HK-2 (cell line): ENCODE data around the gene NDUFS1.
A peak's percentile ranks its signal among the peaks of the same experiment; 100 is the strongest.
"Not testable (repeated sequence)": the region's sequence is repeated elsewhere in the genome, so short reads cannot be mapped to it uniquely, and the experiment has no call there.

Experiments
- DNase-seq: peaks from one replicate; pipeline ENCODE4 v3.0.0-alpha.2; 2018; ENCODE audit not compliant: unreplicated experiment

Gene NDUFS1

DNA sequence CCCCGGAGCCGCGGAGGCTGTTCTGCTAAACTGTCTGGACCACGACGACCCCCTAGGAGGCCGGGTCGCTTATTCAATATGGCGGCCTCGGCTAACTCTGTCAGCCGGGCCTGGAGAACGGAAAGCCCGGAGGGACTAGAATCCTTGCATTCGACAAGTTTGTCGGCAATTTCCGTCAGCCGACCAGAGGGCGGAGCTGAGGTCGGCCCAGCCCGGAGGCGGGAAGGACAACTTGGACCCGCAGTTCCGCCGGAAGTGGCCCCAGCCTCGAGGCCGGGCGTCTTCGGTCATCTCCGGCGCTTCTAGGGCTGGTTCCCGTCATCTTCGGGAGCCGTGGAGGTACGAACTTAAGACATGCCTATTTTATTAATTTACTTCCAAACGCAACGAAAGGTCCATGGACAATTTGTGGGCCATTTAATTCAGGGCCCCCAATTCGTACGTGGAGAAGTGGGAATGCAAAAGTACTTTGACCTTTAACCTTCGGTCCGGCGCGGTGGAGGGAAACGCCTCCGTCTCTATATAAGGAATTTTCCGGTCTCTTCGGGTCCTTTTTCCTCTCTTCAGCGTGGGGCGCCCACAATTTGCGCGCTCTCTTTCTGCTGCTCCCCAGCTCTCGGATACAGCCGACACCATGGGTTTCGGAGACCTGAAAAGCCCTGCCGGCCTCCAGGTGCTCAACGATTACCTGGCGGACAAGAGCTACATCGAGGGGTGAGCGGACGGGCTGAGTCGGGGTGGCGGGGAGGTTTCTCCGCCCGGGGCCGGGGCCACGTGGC is at the start of gene NDUFS1, which contains the start of gene EEF1B2:
Gene NDUFS1, minus strand, starts transcription at position 99 of the 779 bp plus-strand sequence. CDS start 5,766 bp downstream, outside the sequence.
Gene EEF1B2, plus strand, starts transcription at position 550 of the 779 bp plus-strand sequence. Its CDS starts 85 bp downstream, at position 635.
- peak; percentile 96 for DNase-seq

DNA sequence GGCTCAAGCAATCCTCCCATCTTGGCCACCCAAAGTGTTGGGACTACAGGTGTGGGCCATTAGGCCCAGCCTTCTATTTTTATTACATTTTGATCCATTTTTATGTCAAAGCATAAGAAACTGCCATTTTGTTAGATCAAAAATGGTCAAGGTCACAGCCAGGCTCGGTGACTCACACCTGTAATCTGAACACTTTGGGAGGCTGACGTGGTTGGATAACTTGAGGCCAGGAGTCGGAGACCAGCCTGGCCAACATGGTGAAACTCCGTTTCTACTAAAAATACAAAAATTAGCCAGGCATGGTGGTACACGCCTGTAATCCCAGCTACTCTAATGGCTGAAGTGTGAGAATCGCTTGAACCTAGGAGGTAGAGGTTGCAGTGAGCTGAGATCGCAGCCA is 49.7 kb upstream of the NDUFS1 start:
- DNase-seq: no peak

DNA sequence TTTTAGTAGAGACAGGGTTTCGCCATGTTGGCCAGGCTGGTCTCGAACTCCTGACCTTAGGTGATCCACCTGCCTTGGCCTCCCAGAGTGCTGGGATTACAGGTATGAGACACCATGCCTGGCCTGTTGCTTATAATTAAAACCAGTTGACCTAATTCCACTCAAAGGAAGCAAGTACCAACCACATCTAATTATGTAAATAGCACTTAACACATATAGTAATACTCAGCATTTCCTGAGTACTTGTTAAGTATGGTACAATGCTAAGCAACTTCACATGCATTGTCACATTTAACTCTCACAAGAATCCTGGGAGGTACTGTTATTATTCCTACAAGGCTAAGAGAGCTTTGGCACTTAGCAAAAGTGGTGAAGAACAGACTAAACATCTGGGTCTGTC is 48.1 kb upstream of the NDUFS1 start:
- DNase-seq: not testable (repeated sequence)

DNA sequence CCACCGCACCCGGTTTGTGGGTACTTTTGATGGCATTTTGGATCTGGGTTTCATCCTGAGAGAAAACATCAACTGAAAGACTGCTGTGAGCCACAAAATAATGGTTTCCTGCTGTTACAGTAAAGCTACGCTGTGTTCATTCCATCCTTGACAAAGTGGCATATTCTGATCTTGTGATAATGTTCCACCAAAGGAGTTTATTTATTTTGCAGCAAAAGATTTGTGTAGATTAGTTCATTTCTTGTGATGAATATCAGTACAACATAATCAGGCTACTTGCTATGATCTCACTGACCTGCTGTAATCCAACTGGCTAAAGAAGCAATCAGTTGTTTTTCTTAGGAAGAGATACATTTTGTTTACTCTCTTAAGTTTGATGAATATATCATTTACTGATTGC is 45.5 kb upstream of the NDUFS1 start:
- DNase-seq: no peak

DNA sequence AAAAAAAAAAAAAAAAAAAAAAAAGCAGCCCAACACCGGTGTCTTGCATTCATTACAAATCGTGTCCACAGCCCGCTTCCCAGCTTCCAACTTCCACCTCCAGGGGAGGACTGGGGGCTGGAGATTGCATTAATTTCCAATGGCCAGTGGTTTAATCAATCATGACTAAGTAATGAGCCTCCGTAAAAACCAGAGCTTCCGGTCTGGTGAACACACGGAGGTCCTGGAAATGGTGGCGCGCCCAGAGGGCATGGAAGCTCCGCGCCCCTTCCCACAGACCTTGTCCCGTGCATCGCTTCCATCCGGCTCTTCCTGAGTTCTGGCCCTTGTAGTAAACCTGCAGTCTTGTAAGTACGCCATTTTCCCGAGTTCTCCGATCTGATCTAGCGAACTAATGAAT is 44.1 kb upstream of the NDUFS1 start:
- DNase-seq: no peak

DNA sequence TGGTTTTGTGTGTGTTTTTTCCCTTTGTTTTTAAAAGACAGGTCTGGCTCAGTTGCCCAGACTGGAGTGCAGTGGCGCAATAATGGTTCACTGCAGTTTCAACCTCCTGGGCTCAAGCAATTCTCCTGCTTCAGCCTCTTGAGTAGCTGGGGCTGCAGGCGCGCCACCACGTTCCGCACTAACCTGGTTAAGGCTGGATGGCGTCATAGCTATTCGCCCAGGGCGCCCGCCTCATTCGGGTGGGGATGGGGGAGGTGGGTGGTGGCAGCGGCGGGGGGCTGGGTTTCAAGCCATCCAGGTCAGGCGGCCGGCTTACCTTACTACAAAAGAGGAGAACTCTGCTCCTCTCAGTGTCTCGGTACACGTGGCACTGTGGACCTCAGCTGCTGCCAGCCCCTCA is 43.2 kb upstream of the NDUFS1 start:
- no peak for DNase-seq

DNA sequence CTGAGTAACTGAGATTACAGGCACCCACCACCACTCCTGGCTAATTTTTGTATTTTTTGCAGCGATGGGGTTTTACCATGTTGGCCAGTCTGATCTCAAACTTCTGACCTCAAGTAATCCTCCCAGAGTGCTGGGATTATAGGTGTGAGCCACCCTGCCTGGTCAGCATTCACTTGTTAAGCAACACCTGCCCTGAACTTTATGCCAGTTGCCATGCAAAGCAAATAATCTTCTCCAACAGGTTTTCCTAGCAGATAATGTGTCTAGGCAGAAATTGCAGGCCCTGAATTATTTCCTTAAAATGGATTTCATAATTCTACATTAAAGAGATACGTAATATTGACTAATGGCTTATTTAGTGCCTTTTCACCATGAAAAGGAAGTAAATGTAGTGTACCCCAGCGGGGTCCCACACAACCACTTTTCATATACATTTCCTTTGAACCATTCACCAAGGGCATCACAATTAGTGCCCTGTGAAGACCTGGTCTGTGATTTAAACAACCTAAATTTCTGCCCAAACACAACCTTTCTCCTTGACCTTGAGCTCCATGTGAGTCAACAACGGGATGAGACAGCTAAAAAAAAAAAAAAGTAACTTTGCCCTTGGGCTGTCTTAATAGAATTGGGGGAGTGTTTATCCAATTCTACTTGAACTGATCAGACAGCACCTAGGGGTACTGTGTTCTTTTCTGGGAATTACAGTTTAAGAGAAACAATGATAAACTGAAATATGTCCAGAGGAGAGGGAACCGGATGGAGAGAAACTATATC is 42.0 kb upstream of the NDUFS1 start:
- DNase-seq: no peak

DNA sequence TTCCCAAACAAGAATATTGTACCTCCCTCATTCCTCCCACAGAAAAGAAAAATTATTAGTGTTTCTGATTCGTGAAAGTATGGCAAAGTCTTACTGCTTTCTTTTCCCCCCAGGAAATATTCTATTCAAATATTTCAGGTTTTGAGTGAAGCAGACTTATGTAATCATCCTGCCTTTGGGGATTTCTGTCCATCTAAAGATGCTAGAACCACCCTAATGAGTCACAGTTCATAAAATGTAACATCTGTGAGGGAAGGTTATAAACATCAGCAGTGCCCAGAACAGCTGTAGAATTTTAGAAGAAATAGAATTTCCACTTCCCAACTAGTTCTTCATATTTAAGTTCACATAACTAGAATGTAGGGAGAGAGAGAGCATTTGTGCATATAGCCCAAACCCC is 39.4 kb upstream of the NDUFS1 start:
- DNase-seq: no peak

DNA sequence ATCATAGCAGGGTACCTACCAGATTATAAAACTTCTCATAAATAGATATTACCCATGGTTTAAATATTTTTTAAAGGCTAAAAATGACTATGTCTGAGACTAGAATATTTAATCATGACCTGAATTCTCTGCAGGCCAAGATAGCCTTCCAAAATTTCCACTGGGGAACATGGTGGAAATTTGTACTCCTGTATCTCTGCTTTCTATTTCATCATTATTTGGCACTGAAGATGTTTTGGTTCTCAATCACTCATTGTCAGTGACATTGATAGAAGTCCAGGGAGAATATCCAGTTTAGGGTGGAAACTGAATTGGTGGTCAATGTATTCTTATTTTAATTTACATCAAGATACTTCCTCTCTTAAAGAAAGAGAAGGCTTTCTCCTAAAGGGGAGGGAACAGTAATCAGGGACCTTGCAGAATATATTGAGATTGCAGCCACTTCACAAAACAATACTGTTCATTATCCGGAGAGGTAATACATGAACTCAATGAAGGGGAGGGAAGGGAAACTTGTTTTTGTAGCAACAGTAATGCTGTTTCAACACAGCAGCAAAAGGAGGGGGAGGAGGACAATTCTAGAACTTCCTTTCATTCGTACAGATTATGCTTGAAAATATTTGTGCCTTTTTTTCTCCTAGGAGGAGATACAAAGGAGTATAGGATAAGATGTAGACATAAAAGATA is 34.6 kb upstream of the NDUFS1 start:
- DNase-seq: no peak

DNA sequence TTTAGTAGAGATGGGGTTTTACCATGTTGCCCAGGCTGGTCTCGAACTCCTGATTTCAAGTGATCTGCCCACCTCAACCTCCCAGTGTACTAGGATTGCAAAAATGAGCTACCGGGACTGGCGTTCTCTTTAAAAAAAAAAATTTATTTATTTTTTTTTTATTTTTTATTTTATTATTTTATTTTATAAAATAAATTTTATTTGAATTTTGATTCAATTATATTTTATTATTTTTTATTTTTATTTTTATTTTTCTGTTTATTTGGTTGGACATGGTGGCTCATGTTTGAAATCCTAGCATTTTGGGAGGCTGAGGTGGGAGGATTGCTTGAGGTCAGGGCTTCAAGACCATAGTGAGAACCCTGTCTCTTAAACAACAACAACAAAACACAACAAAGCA is 32.9 kb upstream of the NDUFS1 start:
- no peak for DNase-seq

DNA sequence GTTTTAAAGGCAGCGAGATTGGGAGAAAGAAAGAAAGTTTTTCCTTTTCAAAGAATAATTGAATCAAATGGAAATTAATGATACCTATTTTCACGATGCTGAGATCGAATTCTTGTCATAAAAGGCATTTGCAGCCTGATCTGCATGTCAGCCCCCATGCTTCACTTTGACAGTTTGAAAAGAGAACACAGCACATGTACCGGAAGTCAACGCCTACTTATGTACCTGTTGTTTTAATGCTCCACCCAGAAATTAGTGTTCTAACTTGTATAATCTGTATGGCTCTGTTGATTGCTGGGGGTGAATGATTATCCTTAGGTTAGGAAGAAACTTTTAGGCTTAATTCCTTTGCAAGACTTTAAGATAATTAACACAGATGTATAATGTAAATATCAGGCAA is 31.4 kb upstream of the NDUFS1 start:
- no peak for DNase-seq

DNA sequence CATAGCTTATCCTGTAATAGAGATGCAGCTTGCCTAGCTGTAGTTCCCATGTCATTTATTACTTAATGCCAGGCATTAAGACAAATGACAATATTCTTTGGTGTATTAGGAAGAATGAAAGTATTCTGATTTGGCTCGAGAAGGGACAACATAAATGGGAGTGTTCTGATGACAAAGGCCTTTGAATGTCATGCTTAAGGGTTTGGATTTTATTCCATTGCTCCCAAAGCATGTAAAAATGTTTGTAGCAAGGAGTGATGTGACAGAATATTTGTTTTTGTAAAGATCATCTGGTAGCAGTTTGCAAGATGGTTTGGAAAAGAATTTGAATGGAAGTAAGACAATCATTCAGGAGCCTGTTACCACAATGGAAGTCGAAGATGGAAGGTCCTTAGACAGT is 30.9 kb upstream of the NDUFS1 start:
- DNase-seq: no peak

DNA sequence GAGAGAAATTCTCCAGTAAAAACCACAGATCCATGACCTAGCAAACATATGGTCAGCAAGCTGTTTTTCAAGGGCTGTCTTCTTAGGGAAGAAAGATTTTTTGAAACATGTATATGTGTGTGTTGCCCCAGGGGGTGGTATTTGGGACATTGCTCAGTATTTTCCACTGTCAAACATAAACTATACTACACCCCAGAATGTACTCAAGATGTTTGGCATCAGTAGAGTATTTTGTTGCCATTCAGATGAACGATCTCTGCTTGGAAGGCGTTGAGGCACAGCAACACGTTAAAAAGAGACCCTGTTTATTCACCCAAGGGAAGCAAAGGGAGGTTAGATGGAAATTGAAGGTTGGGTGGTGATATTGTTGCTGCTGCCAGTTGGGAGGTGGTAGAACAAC is 30.4 kb upstream of the NDUFS1 start:
- no peak for DNase-seq

DNA sequence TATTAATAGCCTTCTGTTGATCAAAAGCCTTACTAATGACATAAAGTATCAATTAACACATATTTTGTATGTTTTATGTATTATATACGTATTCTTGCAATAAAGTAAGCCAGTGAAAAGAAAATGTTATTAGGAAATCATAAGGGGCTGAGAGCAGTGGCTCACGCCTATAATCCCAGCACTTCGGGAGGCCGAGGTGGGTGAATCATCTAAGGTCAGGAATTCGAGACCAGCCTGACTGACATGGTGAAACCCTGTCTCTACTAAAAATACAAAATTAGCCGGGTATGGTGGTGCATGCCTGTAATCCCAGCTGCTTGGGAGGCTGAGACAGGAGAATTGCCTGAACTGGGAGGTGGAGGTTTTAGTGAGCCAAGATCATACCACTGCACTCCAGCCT is 22.3 kb upstream of the NDUFS1 start:
- not testable (repeated sequence) for DNase-seq

DNA sequence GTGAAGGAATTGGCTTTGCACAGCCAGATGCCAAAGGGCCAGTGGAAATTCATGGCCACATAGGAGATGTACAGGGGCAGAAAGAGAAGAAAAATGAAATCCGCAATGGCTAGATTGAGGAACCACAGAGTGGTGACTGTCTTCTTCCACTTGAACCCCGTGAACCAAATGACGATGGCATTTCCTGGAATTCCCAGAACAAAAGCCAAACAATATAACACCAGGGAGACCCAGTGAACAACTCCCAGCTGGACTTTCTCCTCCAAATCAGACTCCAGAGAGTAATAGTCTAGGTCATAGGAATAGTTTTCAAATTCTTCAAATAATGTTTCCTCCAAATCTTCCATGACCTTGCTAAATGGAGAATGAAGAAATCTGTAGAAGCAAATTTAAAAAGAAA is 17.7 kb upstream of the NDUFS1 start:
- DNase-seq: no peak

DNA sequence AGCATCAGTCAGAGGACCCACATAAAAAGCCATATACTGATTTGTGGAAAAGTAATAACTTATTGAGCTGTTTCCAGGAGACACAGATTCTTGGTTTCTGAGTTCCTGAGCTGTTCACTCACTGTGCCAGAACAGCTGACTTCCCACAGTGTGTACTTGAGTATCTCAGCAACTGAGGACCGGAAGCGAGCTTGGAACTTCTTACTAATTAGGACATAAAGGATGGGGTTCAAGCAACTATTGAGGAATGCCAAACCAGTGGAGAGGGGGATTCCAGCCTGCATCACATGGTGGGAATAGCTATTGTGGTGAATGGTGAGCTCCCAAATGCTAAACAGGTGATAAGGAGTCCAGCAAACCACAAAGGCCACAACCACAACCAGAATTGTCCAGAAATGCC is 16.9 kb upstream of the NDUFS1 start:
- DNase-seq: no peak

DNA sequence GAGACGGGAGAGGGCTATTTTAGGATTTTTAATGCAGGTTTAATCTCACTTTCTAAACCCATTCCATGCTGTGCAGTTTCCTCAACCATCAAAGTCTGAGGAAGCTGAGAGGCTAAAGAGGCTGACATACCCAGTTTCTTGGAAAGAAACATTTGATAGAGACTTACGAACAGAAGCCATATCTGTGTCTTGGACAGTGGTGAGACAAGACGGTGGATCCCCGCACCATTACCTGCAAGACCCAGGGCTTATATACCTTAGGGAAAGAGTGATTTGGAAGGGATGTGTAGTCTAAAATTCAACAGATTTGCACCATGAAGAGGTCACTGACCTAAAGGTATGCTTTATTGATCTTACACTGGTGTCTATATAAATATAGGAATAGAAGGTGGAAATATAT is 13.9 kb upstream of the NDUFS1 start:
- no peak for DNase-seq

DNA sequence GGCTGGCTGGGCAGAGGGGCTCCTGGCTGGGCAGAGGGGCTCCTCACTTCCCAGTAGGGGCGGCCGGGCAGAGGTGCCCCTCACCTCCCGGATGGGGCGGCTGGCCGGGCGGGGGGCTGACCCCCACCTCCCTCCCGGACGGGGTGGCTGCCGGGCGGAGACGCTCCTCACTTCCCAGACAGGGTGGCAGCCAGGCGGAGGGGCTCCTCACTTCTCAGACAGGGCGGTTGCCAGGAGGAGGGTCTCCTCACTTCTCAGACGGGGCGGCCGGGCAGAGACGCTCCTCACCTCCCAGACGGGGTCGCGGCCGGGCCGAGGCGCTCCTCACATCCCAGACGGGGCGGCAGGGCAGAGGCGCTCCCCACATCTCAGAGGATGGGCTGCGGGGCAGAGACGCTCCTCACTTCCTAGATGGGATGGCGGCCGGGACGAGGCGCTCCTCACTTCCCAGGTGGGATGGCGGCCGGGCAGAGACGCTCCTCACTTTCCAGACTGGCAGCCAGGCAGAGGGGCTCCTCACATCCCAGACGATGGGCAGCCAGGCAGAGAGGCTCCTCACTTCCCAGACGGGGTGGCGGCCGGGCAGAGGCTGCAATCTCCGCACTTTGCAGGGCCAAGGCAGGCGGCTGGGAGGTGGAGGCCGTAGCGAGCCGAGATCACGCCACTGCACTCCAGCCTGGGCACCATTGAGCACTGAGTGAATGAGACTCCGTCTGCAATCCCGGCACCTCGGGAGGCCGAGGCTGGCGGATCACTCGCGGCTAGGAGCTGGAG is 12.6 kb upstream of the NDUFS1 start:
- DNase-seq: not testable (repeated sequence)

DNA sequence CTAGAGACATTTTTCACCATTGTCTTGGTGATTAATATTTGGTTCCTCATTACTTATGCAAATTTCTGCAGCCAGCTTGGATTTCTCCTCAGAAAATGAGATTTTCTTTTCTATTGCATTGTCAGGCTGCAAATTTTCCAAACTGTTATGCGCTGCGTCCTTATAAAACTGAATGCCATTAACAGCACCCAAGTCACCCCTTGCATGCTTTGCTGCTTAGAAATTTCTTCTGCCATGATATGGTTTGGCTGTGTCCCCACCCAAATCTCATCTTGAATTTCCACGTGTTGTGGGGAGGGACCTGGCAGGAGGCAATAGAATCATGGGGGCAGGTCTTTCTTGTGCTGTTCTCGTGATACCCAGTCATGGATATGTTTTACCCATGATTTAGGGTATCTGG is 9.0 kb upstream of the NDUFS1 start:
- DNase-seq: not testable (repeated sequence)

DNA sequence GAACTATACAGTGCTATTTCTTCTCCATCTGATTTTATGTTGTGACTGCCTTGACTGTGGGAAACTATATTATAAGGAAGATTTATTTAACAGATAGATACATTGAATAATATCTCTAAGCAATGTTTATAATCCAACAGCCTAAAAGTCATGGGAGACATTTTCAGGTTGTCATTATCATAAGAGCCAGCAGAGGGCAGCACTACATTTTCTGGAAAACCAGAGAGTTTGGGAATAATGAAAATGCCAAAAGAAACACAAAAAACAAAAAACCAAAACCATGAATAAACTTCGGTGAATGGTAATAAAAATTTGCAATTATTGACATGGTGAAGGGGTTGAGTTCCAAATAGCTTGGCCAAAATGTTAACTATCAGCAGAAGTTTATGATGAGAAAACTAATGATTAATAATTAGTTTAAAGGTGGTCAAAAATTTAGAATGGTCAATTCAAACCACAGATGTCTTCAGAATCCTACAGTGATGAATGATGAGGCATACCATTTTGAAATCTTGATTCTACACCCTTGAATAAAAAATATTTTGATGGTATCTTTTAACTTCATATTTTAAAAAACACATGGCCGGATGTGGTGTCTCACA is 5.1 kb upstream of the NDUFS1 start:
- peak; percentile 37 for DNase-seq

DNA sequence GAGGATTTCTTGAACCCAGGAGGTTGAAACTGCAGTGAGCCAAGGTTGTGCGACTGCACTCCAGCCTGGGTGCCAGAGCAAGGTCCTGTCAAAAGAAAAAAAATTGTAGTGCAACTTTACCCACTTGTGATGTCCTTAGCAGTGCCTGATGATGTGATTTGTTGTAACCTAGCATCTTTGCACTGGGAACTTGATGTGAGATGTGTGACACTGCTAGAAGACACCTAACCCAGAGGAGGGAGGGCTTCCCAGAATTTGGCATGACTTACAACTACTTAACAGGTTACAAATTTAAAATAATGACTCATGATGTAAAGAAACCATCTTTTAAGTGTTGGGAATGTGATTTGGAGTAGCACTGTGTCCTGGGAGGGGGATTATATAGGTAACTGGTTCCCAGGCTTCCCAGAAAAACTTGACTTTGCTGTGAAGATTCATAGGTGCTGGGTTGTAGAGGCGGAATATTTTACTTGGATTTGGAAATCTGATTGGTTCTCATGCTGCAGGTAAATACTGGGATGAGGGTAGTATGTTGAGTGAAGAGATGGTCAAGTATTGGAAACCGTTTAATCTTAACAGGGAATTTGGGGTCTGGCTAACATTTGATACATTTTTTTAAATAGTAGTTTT is 4.1 kb upstream of the NDUFS1 start:
- peak; percentile 5 for DNase-seq
